Epithelial cell of proximal tubule (primary cell): ENCODE measurements around the gene FCRL3. TPM values are rescaled to one million over a fixed set of nuclear protein-coding genes. Genes with fewer than 3 reads are reported as not detected.
"Not testable (repeated sequence)": the region's sequence is repeated elsewhere in the genome, so short reads cannot be mapped to it uniquely, and the experiment has no call there.

Experiments
- DNase-seq: peaks from one replicate; pipeline ENCODE4 v3.0.0-alpha.2; 2011; ENCODE audit warnings: low read depth
- H3K4me3 ChIP-seq: 2 replicates; pipeline ENCODE4 v1.5.1; 2011; ENCODE audit warnings: low read depth, mild to moderate bottlenecking, low read length
- total RNA-seq: library from RNA; depleted of rRNA; stranded (reverse); fragments of >200 nt; gene quantifications from 2 replicates; pipeline ENCODE4 v1.2.3, GENCODE V29; 2015
- TF ChIP-seq, protein P1 (sequence below): conservative IDR thresholded peaks from 2 replicates; pipeline ENCODE4 v1.5.1; 2012; ENCODE audit warnings: low read depth, mild to moderate bottlenecking, low read length

Gene FCRL3, protein sequence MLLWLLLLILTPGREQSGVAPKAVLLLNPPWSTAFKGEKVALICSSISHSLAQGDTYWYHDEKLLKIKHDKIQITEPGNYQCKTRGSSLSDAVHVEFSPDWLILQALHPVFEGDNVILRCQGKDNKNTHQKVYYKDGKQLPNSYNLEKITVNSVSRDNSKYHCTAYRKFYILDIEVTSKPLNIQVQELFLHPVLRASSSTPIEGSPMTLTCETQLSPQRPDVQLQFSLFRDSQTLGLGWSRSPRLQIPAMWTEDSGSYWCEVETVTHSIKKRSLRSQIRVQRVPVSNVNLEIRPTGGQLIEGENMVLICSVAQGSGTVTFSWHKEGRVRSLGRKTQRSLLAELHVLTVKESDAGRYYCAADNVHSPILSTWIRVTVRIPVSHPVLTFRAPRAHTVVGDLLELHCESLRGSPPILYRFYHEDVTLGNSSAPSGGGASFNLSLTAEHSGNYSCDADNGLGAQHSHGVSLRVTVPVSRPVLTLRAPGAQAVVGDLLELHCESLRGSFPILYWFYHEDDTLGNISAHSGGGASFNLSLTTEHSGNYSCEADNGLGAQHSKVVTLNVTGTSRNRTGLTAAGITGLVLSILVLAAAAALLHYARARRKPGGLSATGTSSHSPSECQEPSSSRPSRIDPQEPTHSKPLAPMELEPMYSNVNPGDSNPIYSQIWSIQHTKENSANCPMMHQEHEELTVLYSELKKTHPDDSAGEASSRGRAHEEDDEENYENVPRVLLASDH
- total RNA-seq, result not detected in 2 replicates

DNA sequence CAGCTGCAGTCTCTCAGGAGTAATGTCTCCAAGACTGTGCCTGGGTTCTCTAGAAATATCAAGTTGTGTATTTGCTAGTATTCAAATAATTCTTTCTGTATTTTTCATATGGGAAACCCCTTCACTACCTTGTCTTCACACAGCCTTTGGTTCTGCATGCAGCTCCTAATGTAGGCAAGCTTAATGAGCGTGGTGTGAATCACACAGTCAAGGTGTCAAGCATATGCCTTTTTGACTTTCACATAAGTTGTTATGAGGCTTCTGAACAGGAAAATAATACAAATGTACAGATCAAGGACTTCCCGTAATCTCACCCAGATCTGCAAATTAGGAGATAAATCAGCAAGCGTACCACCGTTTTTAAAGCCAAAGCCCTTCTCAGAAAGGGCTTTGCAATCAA is at the start of gene FCRL3:
Gene FCRL3, minus strand, starts transcription at position 38 of the 400 bp plus-strand sequence. CDS start 280 bp downstream, outside the sequence.
- no peak for DNase-seq
- TF ChIP-seq, protein P1, sequence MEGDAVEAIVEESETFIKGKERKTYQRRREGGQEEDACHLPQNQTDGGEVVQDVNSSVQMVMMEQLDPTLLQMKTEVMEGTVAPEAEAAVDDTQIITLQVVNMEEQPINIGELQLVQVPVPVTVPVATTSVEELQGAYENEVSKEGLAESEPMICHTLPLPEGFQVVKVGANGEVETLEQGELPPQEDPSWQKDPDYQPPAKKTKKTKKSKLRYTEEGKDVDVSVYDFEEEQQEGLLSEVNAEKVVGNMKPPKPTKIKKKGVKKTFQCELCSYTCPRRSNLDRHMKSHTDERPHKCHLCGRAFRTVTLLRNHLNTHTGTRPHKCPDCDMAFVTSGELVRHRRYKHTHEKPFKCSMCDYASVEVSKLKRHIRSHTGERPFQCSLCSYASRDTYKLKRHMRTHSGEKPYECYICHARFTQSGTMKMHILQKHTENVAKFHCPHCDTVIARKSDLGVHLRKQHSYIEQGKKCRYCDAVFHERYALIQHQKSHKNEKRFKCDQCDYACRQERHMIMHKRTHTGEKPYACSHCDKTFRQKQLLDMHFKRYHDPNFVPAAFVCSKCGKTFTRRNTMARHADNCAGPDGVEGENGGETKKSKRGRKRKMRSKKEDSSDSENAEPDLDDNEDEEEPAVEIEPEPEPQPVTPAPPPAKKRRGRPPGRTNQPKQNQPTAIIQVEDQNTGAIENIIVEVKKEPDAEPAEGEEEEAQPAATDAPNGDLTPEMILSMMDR, result no peak
- no peak within 1 kb of the TSS for H3K4me3 ChIP-seq

DNA sequence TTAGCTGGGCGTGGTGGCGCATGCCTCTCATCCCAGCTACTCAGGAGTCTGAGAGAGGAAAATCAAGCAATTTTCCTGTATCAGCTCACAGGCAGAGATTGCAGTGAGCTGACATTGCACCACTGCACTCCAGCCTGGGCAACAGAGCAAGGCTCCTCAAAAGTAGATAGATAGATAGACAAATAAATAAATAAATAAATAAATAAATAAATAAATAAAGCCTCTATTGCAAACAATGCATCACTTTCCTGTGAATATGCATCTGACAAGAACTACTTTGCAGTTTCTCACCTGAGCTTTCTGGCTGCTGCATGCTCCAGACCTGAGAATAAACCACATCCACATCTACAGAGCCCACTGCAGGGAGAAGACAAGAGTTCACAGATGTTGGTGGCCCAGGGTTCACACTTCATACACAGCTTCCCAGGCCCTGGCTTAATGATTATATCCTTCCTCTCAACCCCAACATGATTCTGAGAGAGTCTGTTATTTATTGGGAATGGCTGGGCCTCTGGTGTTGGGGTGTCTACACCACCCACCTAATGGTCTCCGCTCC is 47.8 kb upstream of the FCRL3 start:
- H3K4me3 ChIP-seq, result no peak overlapping the region
- TF ChIP-seq, protein P1, result no peak
- DNase-seq, result no peak

DNA sequence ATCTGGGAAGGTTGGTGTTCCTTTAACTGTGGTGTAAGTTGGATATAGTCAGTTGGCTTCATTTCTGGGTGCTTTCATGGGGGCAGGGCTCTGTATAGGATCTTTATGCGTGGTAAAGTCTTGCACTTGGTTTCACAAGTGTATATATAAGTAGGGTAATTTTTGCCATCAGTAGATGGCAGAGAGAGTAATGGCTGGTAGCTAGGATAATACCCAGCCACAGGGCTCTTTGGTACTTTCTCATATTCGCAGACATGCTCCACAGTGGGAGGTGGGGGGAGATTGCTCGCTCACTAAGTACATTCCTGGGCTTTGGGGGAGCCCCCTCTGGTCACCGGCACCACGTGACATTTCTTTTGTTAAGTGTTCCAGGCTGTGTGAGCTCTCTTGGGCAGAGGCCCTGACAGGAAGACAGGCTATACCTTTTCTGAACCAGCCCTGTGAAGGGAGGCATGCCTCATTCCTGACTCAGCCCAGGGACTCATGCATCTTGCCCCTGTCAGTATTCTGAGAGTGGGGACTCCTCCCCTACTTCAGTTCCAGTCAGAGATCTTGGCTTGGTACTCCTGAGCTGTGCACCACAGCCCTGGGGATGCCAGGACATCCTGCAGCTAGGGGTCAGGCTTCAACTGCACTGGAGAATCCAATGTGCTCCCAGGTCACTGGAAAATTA is 38.8 kb upstream of the FCRL3 start:
- DNase-seq, result peak; percentile 26
- no peak overlapping the region for H3K4me3 ChIP-seq
- TF ChIP-seq, protein P1, result peak; percentile 56

DNA sequence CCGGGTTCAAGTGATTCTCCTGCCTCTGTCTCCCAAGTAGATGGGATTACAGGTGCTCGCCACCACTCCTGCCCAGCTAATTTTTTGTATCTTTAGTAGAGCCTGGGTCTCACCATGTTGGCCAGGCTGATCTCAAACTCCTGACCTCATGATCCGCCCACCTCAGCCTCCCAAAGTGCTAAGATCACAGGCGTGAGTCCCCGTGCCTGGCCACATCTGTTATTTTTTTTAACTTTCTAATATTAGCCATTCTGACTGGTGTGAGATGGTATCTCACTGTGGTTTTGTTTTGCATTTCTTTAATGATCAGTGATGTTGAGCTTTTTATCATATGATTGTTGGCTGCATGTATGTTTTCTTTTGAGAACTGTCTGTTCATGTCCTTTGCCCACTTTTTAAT is 35.4 kb upstream of the FCRL3 start:
- H3K4me3 ChIP-seq, DNase-seq: not testable (repeated sequence)

DNA sequence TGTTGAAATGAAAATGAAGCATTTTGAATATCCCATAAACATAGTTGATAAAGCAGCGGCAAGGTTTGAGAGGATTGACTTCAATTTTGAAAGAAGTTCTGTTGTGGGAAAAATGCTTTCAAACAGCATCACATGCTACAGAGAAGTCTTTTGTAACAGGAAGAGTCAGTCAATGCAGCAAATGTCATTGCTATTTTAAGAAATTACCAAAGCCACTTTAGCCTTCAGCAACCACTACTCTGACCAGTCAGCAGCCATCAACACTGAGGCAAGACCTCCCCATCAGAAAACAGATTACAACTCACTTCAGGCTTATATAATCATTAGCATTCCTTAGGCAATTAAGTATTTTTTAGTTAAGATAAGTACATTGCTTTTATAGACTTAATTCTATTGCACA is 33.8 kb upstream of the FCRL3 start:
- TF ChIP-seq, protein P1, result no peak
- DNase-seq, result no peak
- no peak overlapping the region for H3K4me3 ChIP-seq

DNA sequence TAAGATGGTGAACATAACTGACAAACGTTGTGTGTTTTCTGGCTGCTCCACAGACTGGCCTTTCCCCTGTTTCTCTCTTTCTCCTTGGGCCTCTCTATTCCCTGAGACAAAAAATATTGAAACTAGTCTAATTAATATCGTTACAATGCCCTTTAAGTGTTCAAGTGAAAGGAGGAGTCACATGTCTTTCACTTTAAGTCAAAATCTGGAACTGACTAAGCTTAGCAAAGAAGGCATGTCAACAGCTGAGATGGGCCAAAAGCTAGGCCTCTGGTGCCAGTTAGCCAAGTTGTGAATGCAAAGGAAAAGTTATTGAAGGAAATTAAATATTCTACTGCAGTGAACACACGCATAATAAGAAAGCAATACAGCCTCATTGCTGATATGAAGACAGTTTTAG is 32.2 kb upstream of the FCRL3 start:
- TF ChIP-seq, protein P1, result no peak
- DNase-seq, result no peak
- H3K4me3 ChIP-seq, result no peak overlapping the region

DNA sequence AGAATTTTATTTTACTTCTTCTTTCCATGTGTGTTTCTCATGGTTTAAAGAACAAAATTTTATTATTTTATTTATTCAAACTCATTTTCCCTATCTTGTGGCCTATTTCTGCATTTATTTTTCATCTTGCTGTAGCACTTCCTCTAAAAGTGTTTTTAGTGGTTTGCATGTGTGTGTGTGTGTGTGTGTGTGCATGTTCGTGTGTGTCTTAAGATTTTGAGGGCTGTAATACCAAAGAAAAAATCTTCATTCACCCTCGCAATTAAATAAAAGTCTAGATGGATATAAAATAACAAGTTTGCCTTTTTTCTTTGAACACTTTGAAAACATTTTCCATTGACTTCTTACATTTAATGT is 24.6 kb upstream of the FCRL3 start:
- TF ChIP-seq, protein P1, result no peak
- DNase-seq, result no peak
- no peak overlapping the region for H3K4me3 ChIP-seq
